Right lobe of liver (tissue), 4 donors: ENCODE results near the gene NUP210.

Source experiments
- CTCF ChIP-seq, 4 donors: fragments of 200-600 bp in 3 of 4; fragments of 450-650 bp in 1 of 4; IDR thresholded peaks; one replicate each; pipeline versions ENCODE4 v1.5.1 to v1.8.0; 2016 to 2022; ENCODE audit warnings: antibody characterized with exemption in 4 of 4, mild to moderate bottlenecking in 2 of 4
- POLR2A ChIP-seq: fragments of 450-650 bp; IDR thresholded peaks from one replicate; pipeline ENCODE4 v1.6.1; 2017; ENCODE audit warnings: antibody characterized with exemption, mild to moderate bottlenecking
- donor health status: DM: no; HTN: no; CAD: no.
- donor health status: DM: no; HTN: no; CAD: no.
- donor health status: DM: no; HTN: yes; CAD: no.

GRCh38 chr3:13325892-13326443, 94.2 kb downstream of the NUP210 start:
- TF ChIP-seq CTCF (IDR thresholded peaks at IDR 0.05) (no peak), POLR2A (no peak)
